ENCODE measurements around the gene TAC1. TPM values are rescaled to one million over a fixed set of nuclear protein-coding genes. Genes with fewer than 3 reads are reported as not detected.

The TAC1 gene
- total RNA-seq, 1 donor from 2014 or later = not detected

DNA sequence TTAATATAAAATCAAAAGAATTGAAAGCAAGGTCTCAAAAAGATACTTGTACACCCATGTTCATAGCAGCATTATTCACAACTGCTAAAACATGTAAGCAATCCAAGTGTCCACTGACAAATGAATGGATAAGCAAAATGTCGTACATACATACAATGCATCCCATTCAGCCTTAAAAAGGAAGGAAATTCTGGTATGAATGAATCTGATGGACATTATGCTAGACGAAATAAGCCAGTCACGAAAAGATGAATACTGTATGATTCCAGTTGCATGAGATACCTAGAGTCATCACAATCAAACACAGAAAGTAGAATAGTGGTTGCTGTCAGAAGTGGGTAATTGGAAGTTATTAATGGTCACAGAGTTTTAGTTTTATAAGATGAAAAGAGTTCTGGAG is 9.5 kb upstream of the TAC1 start:
- TF ChIP-seq, protein P1, sequence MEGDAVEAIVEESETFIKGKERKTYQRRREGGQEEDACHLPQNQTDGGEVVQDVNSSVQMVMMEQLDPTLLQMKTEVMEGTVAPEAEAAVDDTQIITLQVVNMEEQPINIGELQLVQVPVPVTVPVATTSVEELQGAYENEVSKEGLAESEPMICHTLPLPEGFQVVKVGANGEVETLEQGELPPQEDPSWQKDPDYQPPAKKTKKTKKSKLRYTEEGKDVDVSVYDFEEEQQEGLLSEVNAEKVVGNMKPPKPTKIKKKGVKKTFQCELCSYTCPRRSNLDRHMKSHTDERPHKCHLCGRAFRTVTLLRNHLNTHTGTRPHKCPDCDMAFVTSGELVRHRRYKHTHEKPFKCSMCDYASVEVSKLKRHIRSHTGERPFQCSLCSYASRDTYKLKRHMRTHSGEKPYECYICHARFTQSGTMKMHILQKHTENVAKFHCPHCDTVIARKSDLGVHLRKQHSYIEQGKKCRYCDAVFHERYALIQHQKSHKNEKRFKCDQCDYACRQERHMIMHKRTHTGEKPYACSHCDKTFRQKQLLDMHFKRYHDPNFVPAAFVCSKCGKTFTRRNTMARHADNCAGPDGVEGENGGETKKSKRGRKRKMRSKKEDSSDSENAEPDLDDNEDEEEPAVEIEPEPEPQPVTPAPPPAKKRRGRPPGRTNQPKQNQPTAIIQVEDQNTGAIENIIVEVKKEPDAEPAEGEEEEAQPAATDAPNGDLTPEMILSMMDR (IDR thresholded peaks at IDR 0.05) = no peak
- H3K36me3 Mint-ChIP-seq (ENCODE audit: low read depth) = no peaks in the 10 kb centered on the region
- H3K4me1 Mint-ChIP-seq (ENCODE audit: low read depth) = no peaks in the 10 kb centered on the region

DNA sequence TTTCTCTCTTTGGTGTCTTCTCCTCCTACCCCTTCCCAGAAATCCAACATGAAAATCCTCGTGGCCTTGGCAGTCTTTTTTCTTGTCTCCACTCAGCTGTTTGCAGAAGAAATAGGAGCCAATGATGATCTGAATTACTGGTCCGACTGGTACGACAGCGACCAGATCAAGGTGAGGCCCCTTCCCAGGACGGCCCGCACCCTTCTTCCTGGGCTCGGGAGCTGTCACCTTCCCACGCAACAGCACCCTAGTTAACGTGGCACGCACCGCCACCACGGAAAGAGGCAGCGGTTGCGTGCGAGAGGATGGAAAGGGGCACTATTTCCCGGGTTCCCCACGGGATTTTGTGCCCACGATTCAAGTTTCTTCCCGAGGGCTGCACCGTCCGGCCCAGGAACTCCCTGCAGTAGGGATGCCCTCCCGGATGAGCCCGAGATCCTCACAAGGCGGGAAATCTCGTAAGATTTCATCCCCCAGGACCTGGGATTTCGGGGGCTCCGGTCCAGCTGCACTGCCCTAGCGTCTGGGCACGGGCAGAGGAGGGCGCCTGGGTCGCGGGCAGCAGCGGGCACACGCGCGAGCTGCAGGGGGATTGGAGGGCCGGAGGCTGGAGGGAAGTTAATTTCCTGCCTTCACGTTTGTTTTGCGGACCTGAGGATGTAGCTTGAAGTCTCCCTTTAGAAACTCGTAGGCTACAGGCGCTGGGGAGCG is 834 bp downstream of the TAC1 start:
- peaks cover 24% of the 10 kb centered on the region for H3K4me1 Mint-ChIP-seq (ENCODE audit: low read depth)
- peaks cover 68% of the 10 kb centered on the region for H3K27me3 Mint-ChIP-seq (ENCODE audit: low read depth)
- DNase-seq (ENCODE audit: low spot score) = no peak
- H3K27ac Mint-ChIP-seq (ENCODE audit: unreplicated experiment) = no peak overlapping the region
- H3K9me3 Mint-ChIP-seq (ENCODE audit: low read depth) = no peaks in the 10 kb centered on the region
- peak overlapping the region; percentile 55 for H3K4me3 Mint-ChIP-seq (ENCODE audit: unreplicated experiment)
- TF ChIP-seq, protein P1 (IDR thresholded peaks at IDR 0.05) = no peak
- peaks cover 4% of the 10 kb centered on the region for H3K36me3 Mint-ChIP-seq (ENCODE audit: low read depth)

More for the DNA sequence above, 9.5 kb upstream of the TAC1 start:
- no peak overlapping the region for H3K27ac Mint-ChIP-seq (ENCODE audit: unreplicated experiment)
- H3K27me3 Mint-ChIP-seq (ENCODE audit: low read depth) = peaks cover 13% of the 10 kb centered on the region
- no peak for DNase-seq (ENCODE audit: low spot score)
- H3K9me3 Mint-ChIP-seq (ENCODE audit: low read depth) = no peaks in the 10 kb centered on the region
- H3K4me3 Mint-ChIP-seq (ENCODE audit: unreplicated experiment) = no peak overlapping the region

DNA sequence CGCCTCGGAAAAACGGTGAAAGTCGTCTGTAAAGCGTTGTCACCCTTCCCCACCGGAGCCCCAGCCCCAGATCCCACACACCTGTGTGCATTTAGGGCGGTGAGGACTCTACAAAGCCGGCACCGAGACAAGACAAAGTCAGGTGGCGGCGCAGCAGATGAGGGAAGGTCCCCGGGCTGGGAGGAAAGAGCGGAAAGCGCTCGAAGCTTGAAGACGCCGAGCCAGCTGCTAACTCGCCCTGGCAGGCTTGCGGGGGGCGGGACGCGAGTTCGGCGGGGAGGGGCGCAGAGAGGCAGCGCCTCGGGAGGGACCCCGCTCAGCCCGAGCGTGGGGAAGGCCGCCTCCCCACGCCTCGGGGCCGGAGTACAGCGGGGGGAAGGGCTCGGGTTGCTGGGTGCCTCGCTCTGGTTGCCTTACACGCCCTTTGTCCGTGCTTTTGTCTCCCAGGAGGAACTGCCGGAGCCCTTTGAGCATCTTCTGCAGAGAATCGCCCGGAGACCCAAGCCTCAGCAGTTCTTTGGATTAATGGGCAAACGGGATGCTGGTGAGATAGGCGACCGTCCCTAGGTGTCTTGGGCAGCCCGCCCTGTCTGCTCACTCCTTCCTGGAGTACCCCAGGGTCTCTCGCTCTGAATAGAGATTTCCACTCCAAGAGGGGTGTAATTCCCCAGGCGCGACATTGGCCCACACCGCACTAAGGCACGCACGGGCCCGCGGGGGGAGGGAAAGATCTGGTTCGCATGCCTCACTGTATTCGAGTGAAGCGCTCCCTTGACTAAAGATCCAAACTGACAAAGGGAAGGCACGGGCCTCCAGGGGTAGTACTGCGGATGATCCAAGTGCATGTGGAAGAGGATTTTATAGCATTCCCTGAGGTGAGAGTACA is 1.6 kb downstream of the TAC1 start:
- Mint-ChIP-seq H3K27me3 (ENCODE audit: low read depth) (peaks cover 65% of the 10 kb centered on the region), H3K36me3 (ENCODE audit: low read depth) (peaks cover 4% of the 10 kb centered on the region), H3K4me1 (ENCODE audit: low read depth) (peaks cover 24% of the 10 kb centered on the region), H3K27ac (ENCODE audit: unreplicated experiment) (no peak overlapping the region), H3K4me3 (ENCODE audit: unreplicated experiment) (peak overlapping the region; percentile 55), H3K9me3 (ENCODE audit: low read depth) (no peaks in the 10 kb centered on the region)
- TF ChIP-seq, protein P1 (IDR thresholded peaks at IDR 0.05) = no peak
- no peak for DNase-seq (ENCODE audit: low spot score)

DNA sequence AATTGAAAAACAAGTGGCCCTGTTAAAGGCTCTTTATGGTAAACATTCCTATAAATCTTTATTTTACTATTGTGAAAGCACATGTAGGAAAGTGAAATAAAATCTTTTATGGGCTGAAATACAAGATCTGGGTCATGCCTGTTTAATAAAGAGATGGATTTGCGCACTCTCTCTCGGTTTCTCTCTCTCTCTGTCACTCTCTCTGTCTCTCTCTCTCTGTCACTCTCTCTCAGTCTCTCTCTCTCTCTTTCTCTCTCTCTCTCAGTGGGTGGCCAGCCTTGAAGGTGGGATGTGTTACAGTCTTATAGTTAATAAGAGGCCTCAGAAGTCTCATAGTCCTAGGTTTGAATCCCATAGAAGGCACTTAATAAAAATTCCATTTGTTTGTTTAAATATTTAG is 2.4 kb downstream of the TAC1 start:
- peaks cover 4% of the 10 kb centered on the region for H3K36me3 Mint-ChIP-seq (ENCODE audit: low read depth)
- no peak overlapping the region for H3K27ac Mint-ChIP-seq (ENCODE audit: unreplicated experiment)
- TF ChIP-seq, protein P1 (IDR thresholded peaks at IDR 0.05) = no peak
- peaks cover 59% of the 10 kb centered on the region for H3K27me3 Mint-ChIP-seq (ENCODE audit: low read depth)
- H3K9me3 Mint-ChIP-seq (ENCODE audit: low read depth) = no peaks in the 10 kb centered on the region
- DNase-seq (ENCODE audit: low spot score) = no peak
- peaks cover 24% of the 10 kb centered on the region for H3K4me1 Mint-ChIP-seq (ENCODE audit: low read depth)
- H3K4me3 Mint-ChIP-seq (ENCODE audit: unreplicated experiment) = no peak overlapping the region

DNA sequence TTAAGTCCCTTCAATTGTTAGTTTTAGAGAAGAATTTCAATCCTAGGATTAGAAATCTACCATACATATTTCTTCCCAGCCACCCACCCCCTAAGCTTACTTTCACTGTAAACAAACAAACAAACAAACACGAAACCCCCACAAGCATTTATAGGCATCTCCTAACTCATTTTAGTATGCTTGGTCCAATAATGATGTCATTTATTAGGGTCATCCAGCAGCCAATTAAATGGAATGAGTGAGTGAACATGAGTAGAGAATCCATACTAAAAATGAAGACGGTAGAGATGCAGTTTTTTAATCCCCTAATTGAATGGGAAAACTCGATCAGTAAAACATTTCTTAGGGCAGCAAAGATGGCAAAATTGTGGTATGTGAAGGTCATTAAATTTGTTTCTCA is 3.2 kb downstream of the TAC1 start:
- no peak overlapping the region for H3K4me3 Mint-ChIP-seq (ENCODE audit: unreplicated experiment)
- TF ChIP-seq, protein P1 (IDR thresholded peaks at IDR 0.05) = no peak
- no peak overlapping the region for H3K27ac Mint-ChIP-seq (ENCODE audit: unreplicated experiment)
- H3K36me3 Mint-ChIP-seq (ENCODE audit: low read depth) = peaks cover 4% of the 10 kb centered on the region
- H3K27me3 Mint-ChIP-seq (ENCODE audit: low read depth) = peaks cover 57% of the 10 kb centered on the region
- H3K4me1 Mint-ChIP-seq (ENCODE audit: low read depth) = peaks cover 24% of the 10 kb centered on the region
- DNase-seq (ENCODE audit: low spot score) = no peak
- no peaks in the 10 kb centered on the region for H3K9me3 Mint-ChIP-seq (ENCODE audit: low read depth)
